ENCODE measurements around the gene FATE1.
"Not testable (repeated sequence)": the region's sequence is repeated elsewhere in the genome, so short reads cannot be mapped to it uniquely, and the experiment has no call there.

Gene FATE1, protein sequence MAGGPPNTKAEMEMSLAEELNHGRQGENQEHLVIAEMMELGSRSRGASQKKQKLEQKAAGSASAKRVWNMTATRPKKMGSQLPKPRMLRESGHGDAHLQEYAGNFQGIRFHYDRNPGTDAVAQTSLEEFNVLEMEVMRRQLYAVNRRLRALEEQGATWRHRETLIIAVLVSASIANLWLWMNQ

DNA sequence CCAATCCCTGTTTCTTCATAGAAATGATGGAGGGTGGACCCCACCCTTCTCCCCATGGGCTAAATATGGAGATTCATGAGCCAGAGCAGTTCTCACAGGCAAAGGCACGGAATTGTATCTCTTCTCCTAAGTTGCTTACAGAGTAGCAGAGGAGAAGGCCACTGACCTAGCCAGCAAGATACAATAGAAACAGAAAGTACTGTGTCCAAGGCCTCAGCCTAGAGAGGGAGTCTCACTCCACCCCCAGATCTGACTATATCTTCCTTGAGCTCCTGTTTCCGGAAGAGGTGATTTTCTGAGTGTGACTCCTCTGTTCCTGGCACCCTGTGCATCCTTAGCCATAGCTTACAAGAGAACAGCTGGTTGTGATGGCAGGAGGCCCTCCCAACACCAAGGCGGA is at the start of gene FATE1:
Gene FATE1, plus strand, starts transcription at position 284 of the 400 bp plus-strand sequence. Its CDS starts 85 bp downstream, at position 369.
- DNase-seq = no peak

DNA sequence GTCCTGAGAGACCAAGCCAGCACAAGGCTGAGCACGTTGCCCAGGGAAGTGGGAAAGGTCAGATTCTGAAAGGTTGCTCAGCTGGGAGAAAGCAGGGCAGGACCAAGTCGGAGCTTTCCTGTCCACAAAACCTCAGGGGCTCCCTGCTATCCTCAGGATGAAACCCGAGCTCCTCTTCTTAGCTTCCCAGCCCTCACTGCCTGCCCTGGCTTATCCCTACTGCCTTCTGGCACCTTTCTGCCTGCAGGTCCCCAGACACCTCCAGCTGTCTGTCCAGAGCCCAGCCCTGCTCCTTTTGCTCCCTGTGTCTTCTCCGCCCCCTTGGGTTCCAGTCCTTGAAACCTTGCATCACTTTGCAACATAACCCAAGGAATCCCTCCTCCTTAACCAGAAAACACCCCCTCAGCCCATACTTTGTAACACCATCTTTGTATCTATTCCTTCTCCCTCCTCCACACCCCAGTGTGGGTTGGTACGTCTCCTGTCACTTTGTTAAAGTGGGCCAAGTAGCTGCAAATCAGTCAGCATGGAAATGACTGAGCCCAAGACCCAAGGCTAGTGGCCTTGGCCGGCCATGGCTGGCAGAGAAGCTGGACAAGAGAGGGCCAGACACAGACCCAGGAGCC is 40.6 kb upstream of the FATE1 start:
- DNase-seq = no peak

DNA sequence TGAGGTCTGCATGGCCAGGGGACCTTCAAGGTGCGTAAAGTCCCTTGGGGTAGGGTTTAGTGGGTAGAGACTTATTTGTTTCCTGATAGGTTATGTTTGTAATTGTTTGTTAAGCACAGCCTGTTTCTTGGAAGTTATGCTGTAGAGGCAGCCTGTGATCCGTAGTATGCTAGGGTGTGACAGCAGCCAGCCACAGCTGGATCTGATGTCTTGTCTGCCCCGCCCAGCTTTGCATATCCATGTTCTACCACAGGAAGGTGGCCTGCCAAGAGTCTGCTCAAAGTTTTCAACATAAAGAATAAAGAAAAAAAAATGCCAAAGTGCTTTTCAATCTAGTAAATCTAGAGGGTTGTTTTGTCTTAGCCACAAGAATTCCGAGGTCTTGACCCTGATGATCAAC is 39.6 kb upstream of the FATE1 start:
- no peak for DNase-seq

DNA sequence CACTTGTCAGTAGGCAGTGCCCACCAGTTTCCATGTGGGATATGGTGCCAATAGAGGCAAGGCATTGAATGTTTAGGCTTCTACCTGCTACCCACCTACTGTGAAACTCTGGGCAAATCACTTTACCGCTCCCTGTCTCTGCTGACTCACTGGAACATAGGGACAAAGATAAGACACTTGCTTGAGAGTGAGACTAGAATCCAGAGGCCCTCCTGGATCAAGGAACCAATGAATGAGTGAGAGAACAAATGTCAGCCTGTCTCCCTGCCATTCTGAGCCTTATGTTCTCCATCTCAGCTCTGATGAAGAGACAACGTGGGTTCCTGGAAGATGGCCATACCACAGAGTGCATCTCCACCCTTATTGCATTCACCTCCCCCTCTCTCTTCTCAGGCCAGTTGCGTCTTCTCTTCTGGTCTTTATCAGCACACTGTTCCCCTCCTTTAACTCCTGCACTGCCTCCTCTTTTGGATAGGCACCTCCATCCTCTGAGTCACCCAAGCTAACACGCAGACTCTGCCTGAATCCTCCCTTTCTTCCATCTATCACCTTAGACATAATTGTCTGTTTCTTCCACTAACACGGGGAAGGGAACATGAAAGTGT is 35.9 kb upstream of the FATE1 start:
- DNase-seq = no peak

DNA sequence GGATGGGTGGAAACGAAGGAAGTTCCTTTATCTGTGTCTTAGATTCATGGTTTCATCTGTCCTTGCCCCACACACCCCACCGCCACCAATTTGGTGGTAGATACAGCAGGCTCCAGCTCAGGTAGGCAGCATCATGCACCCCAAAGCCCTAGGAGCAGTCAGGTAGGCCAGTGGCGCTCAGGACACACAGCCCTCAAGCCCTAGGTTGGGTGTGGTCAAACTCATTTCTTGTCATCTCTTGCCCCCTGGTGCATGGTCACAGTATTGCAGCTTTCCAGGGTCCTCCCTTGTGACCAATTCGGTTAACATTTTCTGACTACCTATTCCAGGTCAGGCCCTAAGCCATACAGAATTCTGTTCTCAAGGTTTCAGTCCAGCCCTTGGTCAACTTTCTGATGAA is 35.0 kb upstream of the FATE1 start:
- peak; percentile 83 to 87 for DNase-seq

DNA sequence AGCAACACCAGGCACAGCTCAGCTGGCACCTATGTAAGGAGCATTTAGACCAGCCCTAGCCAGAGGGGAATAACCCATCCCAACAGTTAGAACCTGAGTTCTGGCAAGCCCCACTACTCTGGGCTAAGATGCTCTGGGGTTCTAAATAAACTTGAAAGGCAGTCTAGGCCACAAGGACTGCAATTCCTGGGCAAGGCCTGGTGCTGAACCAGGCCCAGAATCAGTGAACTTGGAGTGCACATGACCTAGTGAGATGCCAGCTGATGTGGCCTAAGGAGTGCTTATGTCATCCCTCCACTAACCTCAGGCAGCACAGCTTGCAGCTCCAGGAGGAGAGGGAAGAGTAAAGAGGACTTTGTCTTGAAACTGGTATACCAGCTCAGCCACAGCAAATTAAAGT is 28.2 kb upstream of the FATE1 start:
- peak in 1 of 2 experiments; percentile 3 for DNase-seq

DNA sequence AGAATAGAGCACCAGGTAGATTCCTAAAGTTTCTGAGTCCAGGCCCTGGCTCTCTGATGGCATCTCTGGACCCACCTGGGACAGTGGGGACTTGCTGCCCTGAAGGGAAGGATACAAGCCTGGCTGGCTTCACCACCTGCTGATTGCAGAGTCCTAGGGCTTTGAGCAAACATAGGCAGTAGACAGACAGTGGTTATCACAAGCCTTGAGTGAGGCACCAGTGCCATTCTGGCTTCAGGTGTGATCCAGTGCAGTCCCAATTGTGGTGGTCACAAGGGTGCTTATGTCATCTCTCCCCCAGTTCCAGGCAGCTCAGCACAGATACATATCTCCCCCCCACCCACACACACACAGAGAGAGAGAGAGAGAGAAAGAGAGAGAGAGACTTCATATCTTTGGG is 27.1 kb upstream of the FATE1 start:
- DNase-seq = no peak

DNA sequence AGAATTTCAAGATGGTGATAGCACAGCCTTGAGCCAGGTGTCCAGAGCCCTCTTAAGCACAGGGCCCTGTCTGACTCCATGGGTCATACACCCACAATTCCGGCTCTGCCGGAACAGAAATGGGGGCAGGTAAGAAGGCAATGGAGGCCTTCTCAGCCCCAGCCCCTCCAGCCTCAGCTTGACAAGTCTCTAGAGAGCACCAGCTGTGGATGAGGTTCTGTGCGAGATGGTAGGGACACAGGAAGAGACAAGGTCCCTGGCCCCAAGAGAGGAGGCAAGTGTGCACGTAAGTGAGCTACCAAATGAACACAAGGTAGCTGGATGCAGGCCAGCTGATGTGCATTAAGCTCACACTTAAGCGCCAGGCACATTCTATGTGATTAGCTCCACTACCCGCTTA is 23.0 kb upstream of the FATE1 start:
- no peak for DNase-seq

DNA sequence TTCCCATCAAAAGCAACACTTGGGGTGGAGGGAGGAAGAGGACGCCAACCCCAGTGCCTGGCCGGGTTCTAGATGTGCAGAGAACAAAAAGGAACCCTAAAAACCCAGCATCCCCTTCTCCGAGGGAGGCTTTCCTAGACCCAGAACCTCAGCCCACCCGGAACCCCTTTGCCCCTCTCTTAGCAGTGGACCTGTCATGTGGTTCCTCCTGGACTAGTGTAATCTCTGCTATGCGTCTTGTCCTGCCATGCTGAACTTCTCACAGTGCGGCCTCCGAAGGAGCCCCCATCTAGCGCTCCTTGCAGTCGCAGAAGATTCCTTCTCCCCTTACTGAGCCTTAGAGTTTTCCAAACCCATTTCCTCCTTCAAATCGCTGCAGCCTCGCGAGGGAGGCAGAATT is 21.7 kb upstream of the FATE1 start:
- no peak for DNase-seq

DNA sequence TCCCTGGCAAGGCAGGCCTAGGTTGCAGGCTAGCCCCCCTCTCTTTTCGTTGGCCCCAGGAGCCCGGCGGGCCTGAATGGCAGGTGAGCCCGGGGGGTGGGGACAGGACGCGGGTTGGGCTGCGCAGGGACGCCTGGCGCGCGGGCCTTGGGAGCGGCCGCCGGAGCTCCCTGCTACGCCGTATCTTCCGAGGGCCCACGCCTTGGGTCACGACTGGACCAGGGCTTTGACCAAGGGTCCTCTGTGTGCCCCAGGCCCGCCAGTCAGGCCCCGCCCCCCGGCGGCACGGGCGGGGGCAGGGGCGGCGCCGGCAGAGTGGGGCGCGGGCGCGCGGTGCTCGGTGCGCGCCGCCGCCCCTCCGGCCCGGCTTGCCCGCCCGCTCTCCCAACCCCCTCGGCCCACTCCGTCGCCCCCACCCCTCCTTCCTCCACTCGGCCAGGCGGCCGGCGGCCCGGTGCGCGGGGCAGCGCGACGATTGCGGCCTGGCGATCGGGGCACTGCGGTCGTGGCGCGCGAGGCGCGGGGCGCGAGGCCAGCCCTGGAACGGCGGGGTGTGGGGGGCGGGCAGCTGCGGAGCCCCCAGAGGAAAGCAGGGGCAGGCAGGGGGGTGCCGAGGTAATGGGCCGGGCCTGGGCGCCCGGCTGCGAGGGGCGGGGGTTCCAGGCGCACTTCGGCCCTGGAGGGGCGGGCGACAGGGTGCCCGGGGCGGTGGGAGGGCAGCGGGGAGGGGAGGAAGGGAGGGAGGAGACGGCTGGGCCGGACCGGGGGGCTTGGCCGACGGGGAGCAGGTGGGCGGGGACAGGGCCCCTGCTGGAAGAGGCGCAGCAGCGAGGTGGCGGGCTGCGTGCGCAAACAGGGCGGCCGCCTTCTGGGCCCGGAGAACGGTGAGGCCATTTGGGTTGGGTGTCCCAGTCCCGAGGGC is 20.9 kb upstream of the FATE1 start, which contains the start of gene PRRG3:
Gene PRRG3, plus strand, starts transcription at position 798 of the 922 bp plus-strand sequence. CDS start 3,357 bp downstream, outside the sequence.
- DNase-seq = no peak

DNA sequence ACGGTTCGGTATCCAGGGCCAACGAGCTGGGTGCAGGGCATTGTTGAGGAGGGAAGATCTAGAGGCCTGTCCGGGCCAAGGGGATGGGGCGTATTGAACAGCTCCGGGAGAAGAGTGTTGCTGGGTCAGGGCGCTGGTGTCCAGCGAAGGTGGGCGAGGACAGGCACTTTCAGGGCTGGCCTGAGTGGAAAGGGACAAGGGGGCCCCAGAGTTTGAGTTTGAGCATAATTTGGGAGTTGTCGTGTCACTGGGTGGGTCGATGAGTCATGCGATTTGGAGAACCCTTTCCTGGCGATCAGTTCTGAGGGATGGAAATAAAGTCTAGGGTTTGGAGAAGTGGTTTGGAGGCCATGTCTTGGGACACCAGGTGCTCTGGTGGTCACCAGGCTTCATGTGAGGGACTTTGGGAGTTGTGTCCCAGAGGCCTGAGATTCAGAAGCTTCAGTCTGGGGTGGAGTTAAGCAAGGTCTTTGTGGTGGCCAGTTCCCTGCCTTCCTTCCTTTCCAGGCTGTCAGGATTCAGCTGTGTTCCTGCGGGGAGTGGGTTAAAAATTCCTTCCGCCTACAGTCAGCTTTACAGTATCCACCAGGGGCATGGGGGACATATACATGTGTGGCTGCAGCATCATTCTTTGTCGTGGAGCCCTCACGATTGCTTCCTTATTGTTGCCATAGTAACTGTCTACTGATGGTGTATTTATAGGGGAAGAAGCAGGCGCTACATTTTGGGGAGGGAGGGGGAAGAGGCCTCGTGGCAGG is 20.1 kb upstream of the FATE1 start:
- no peak for DNase-seq

DNA sequence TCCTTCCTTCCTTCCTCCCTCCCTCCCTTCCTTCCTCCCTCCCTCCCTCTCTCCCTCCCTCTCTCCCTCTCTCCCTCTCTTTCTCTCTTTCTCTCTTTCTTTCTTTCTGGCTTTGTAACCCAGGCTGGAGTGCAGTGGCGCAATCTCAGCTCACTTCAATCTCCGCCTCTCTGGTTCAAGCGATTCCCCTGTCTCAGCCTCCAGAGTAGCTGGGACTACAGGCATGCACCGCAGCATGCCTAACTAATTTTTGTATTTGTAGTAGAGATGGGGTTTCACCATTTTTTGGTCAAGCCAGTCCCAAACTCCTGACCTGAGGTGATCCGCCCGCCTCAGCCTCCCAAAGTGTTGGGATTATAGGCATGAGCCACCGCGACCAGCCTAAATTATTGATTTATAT is 18.8 kb upstream of the FATE1 start:
- not testable (repeated sequence) for DNase-seq

DNA sequence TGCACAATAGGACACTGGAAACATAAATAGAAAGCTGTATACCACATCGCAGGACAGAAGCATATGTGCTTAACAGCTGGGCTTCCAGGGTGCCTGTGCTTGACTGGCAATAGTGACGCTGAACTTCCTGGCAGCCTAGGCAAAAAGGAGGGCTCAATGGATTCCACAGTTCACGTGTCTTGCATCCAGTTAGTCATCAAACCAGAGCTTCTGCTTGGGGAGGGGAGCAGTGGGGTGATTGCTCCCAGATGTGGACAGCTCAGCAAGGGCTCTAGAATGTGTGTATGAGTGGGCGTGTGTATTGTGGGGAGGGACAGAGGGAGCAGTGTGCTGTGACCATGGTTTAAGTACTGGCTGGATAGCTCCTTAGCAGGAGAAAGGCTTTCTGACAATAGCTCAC is 18.3 kb upstream of the FATE1 start:
- DNase-seq = no peak

DNA sequence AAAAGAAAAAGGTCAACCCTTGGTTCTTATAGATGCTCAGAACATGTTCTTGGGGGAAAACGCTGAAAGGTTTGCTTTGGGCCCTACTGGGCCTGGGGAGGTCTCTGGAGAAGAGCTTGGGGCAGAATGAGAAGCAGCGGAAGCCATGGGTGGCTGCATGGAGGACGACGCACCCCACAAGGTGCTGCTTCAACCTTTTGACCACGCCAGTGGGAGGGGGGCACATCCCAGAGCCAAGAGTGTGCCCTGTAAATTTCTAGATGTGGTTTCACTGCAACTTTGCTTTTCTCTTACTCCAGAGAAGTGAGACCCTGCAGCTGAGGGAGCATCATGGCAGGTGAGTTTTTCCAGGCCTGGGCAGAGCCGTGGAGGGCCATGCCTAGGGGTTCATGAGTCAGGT is 17.4 kb upstream of the FATE1 start:
- no peak for DNase-seq

DNA sequence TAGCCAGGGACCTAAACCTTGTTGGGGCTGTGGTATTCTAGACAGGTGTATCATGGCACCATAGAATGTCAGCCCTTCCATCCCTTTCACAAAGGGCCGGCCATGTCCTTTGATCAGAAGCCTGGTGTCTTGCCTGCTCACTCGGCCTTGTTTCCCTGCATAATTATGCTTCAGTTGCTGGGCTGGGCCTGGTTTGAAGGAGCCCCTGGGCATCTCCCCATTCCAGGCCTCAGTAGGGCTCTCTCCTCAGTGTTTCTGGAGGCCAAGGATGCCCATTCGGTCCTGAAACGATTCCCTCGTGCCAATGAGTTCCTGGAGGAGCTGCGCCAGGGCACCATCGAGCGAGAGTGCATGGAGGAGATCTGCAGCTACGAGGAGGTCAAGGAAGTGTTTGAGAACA is 16.1 kb upstream of the FATE1 start:
- DNase-seq = no peak

DNA sequence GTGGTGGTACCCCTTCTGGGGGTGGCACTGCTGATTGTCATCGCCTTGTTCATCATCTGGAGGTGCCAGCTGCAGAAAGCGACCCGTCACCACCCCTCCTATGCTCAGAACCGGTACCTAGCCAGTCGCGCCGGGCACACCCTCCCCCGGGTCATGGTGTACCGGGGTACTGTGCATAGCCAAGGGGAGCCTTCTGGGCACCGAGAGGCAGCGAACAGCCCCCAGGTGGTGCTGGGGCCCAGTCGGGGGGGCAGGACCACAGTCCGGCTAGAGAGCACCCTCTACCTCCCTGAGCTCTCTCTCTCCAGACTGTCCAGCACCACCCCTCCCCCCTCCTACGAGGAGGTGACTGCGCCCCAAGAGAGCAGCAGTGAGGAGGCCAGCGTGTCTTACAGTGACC is 15.3 kb upstream of the FATE1 start:
- DNase-seq = no peak

DNA sequence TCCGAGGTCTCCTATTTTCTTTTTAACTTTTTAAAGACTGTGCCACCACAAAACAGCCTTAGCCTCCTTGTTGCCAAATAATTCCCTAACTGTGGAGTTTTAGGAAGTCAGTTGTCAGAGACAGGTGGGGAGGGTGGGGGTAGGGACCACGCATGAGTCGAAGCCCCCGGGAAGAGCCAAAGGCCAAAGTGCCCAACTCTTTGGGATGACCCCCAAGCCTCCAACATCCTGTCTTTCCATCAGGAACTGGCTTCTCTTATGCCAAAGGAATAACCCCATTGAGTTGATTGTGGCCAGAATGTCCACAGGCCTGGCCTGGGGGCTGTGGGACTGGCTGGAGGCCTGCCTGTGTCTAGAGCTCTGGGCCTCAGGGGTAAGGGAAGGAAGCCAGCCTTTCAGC is 14.8 kb upstream of the FATE1 start:
- no peak for DNase-seq

DNA sequence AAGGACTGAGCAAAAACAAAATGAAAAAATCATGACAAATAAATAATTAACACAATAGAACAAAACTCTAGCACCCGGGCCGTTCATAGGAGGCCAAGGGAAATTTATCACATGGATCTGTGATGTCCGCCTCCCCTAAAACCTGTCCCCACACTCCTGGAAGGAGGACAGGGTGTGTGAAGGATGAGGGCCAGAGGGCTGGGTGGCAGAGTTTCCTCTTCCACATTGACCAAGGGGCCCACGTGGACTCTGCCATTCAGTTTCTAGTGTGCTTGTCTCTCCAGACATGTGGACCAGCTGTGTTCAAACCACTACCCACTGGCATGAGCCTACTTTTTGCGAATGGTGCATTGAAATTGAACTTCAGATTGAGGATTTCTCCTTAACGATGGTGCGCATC is 14.3 kb upstream of the FATE1 start:
- DNase-seq = no peak

DNA sequence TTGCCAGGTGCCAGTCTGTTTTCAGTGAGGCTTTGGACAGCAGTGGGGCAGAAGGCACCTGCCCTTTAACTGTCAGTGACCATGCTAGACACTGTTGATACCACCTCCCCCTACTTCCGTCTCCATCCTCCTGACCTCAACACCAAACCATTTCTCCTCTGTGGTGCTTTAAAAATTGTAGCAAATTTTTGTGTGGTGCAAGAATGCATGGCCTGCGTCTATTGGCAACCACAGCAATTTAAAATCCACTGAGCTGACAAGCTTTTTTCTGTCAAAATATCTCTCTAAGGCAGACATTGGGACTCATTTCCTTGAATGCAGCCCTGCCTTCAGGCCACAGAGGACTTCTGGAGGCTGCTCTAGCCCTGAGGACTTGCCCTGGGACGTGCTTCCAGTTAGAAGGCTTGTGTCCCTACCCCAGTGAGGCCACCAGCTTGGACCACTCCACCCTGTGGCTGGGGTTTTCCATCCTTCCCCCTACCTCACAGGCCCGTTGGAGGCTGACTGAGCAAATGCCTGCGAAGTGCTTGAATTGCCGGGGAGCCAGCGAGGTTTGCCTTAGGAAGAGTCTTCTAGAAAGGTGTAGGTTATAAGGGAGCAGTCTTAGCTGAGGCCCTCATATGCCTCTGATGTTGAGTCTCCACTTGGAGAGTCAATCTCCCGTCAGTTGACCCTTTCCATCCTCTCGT is 13.7 kb upstream of the FATE1 start:
- no peak for DNase-seq

DNA sequence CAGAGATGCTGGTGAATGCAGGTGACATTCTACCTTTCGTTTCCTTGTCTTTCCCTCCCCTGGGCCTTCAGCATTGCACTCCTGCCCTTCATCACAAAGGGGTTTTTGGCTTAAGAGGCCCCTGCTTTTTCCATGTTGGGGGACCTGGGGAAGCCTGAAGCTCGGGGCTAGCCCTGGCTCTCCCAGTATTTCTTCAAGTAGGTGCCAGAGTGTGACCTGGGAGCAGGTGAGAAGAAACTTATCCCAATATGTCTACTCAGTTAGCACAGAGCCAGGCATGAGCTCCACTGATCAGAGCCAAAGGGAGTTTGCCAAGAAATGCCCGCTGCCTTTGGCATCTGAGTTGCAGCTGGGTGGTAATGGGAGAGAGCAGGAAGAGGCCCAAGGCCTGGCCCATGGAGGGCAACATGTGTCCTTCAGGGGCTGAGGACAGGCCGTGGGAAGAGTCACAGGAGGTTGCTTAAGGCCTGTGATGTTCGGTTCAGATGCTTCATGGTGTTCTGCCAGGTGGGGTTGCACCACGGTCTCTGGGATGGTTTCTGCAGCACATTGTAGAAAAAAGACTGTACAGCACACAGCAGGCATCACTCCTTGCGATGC is 13.0 kb upstream of the FATE1 start:
- no peak for DNase-seq

DNA sequence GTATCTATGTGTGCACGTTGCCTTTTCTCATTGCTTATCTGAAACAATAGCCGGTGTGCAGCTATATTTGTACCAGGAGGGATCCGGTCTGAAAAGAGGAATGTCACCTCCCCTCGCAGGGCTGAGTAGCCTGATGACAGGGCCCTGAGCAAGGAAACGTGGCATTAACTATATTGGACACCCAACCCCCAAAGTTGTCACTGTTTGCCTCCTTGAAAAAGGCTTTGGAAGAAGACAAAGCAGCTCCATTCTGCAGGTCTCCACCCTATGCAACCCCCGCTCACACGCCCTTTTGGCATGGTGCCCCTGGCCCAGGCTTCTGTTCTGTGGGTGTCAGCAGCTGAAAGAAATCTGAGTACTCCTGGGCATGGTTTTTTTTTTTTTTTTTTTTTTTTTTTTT is 12.3 kb upstream of the FATE1 start:
- DNase-seq = no peak
